Measurements from ENCODE around the gene RPTOR. TPM values are rescaled to one million over a fixed set of nuclear protein-coding genes. Genes with fewer than 3 reads are reported as not detected.

Gene RPTOR
- total RNA-seq, 1 donor from 2014 or later = 32.0 TPM

GRCh38 chr17:80856863-80857755, 312.5 kb downstream of the RPTOR start:
- no peaks in the 10 kb centered on the region for H4K20me1 ChIP-seq (ENCODE audit: insufficient read depth, low read length)
- Mint-ChIP-seq H3K27ac (ENCODE audit: unreplicated experiment) (peak overlapping the region; percentile 98), H3K36me3 (ENCODE audit: low read depth, unreplicated experiment) (peaks cover 13% of the 10 kb centered on the region), H3K4me1 (ENCODE audit: low read depth, unreplicated experiment) (peaks cover 25% of the 10 kb centered on the region), H3K27me3 (ENCODE audit: low read depth, unreplicated experiment) (peaks cover 1% of the 10 kb centered on the region), H3K9me3 (ENCODE audit: unreplicated experiment) (no peaks in the 10 kb centered on the region), H3K4me3 (ENCODE audit: unreplicated experiment) (peak overlapping the region; percentile 51)
- H3K27ac ChIP-seq (ENCODE audit: low read depth, low read length) = peak overlapping the region; percentile 100
- DNase-seq (ENCODE audit: low read depth) (no peak), FAIRE-seq (no peak)
- H3K4me3 ChIP-seq (ENCODE audit: insufficient read depth, low read depth, low read length) = no peak overlapping the region
- no peaks in the 10 kb centered on the region for H3K9me3 ChIP-seq (ENCODE audit: insufficient read depth, low read depth, low read length)
- H3K4me1 ChIP-seq (ENCODE audit: insufficient read depth, low read length) = peaks cover 37% of the 10 kb centered on the region
- H2AFZ ChIP-seq (ENCODE audit: low read depth, low read length) = no peak overlapping the region
- no peaks in the 10 kb centered on the region for H3K36me3 ChIP-seq (ENCODE audit: insufficient read depth, low read length)
- H3K9ac ChIP-seq (ENCODE audit: low read length) = peak overlapping the region; percentile 87
- H3K27me3 ChIP-seq (ENCODE audit: insufficient read depth, low read length) = no peaks in the 10 kb centered on the region
- peak overlapping the region; percentile 73 for H3K4me2 ChIP-seq (ENCODE audit: low read length)
- TF ChIP-seq EZH2 (IDR thresholded peaks at IDR 0.05; ENCODE audit: insufficient read depth, low read length) (no peak), CTCF (IDR thresholded peaks at IDR 0.05; ENCODE audit: insufficient read depth, low read depth, low read length) (no peak)
- H3K79me2 ChIP-seq (ENCODE audit: insufficient read depth, low read length) = no peaks in the 10 kb centered on the region

- no peak overlapping the region for H3K4me3 Mint-ChIP-seq (ENCODE audit: unreplicated experiment)
- no peak overlapping the region for H3K27ac Mint-ChIP-seq (ENCODE audit: unreplicated experiment)
- DNase-seq (ENCODE audit: low read depth) (no peak), FAIRE-seq (no peak)
- Histone ChIP-seq H4K20me1 (ENCODE audit: insufficient read depth, low read length) (no peaks in the 10 kb centered on the region), H3K9ac (ENCODE audit: low read length) (no peak overlapping the region), H3K79me2 (ENCODE audit: insufficient read depth, low read length) (no peaks in the 10 kb centered on the region), H3K9me3 (ENCODE audit: insufficient read depth, low read depth, low read length) (no peaks in the 10 kb centered on the region), H3K27me3 (ENCODE audit: insufficient read depth, low read length) (no peaks in the 10 kb centered on the region), H3K4me1 (ENCODE audit: insufficient read depth, low read length) (peaks cover 37% of the 10 kb centered on the region), H3K36me3 (ENCODE audit: insufficient read depth, low read length) (no peaks in the 10 kb centered on the region), H3K4me3 (ENCODE audit: insufficient read depth, low read depth, low read length) (no peak overlapping the region), H2AFZ (ENCODE audit: low read depth, low read length) (no peak overlapping the region), H3K4me2 (ENCODE audit: low read length) (no peak overlapping the region), H3K27ac (ENCODE audit: low read depth, low read length) (peak overlapping the region; percentile 100)
- H3K36me3 Mint-ChIP-seq (ENCODE audit: low read depth, unreplicated experiment) = peaks cover 15% of the 10 kb centered on the region
- peaks cover 25% of the 10 kb centered on the region for H3K4me1 Mint-ChIP-seq (ENCODE audit: low read depth, unreplicated experiment)
- H3K27me3 Mint-ChIP-seq (ENCODE audit: low read depth, unreplicated experiment) = peaks cover 1% of the 10 kb centered on the region
- no peaks in the 10 kb centered on the region for H3K9me3 Mint-ChIP-seq (ENCODE audit: unreplicated experiment)
- TF ChIP-seq EZH2 (IDR thresholded peaks at IDR 0.05; ENCODE audit: insufficient read depth, low read length) (no peak), CTCF (IDR thresholded peaks at IDR 0.05; ENCODE audit: insufficient read depth, low read depth, low read length) (no peak)
These were observed 313.1 kb downstream of the RPTOR start for GRCh38 chr17:80857756-80858171.
